ENCODE measurements around the gene YTHDF1.
A peak's percentile ranks its signal among the peaks of the same experiment; 100 is the strongest.

The YTHDF1 gene

DNA sequence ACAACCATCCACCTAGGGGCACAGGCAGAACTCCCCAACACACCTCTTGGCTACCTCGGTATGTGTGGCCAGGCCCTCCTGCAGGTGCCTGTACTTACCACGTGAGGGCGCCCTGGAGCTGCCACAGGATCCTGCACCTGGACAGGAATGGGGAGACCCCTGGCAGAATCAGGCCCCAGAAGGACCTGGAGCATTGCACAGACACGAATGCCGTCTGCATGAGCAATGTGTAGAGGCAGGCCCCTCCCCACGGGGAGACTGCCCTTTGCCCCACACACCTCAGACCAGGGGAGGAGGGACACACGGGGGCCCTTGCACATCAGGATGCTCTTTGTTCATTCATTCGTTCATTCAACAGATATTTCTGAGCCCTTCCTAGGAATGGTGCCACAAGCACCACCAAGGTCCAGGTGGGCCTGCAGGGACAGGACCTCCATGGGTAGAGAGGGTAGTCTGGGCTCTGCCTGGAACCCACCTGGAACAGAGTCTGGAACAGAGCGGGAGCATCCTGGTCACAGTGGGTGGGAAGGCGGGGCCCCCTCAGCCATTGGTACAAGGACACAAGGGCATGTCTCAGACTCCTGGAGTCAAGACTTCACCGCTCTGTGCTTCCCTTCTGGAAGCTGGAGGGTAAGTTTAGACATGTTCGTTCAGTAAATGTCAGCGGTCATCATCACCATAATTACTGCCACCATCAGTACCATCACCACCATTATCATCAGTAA lies 32.3 kb downstream of the YTHDF1 start:
- no peaks in the 10 kb centered on the region for H3K9me3 ChIP-seq (ENCODE audit: control insufficient read depth in 2 of 2, low read length in 2 of 2)
- H3K27me3 ChIP-seq (ENCODE audit: control insufficient read depth in 1 of 2, insufficient read depth in 2 of 2, low read length in 2 of 2), result peaks cover 24 to 29% of the 10 kb centered on the region in 2 donors
- H3K9ac ChIP-seq (ENCODE audit: low read length in 2 of 2), result no peak overlapping the region
- peaks cover 13% of the 10 kb centered on the region for H3K4me1 ChIP-seq (ENCODE audit: control insufficient read depth, insufficient read depth, low read length)
- no peak overlapping the region for H3K4me3 ChIP-seq (ENCODE audit: low read length in 2 of 2)
- no peak overlapping the region for H3K27ac ChIP-seq (ENCODE audit: low read length)
- no peaks in the 10 kb centered on the region for H3K36me3 ChIP-seq (ENCODE audit: control insufficient read depth in 2 of 2, insufficient read depth in 2 of 2, low read length in 2 of 2)

DNA sequence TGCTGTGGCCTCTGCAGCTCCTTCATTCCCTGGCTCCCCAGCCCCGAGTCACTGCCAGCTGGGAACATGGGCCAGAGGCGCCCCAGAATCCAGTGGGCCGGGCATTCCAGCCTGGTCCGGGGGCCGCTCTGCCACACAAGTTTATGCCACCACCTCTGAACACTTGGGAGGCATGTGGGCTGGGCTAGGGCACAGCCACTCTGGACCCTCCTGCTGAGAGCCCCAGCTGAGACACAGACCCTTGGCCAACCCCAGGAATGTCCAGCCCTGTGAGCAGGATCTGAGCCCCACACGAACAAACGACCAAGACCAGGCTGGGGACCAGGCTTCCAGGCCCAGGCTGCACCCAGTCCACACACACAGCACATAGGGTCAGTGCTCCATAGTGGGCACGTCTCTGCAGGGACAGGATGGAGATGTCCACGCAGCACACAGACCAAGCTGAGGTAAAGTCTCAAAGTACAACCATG lies 33.0 kb downstream of the YTHDF1 start:
- peaks cover 24 to 35% of the 10 kb centered on the region in 2 donors for H3K27me3 ChIP-seq (ENCODE audit: control insufficient read depth in 1 of 2, insufficient read depth in 2 of 2, low read length in 2 of 2)
- no peaks in the 10 kb centered on the region for H3K36me3 ChIP-seq (ENCODE audit: control insufficient read depth in 2 of 2, insufficient read depth in 2 of 2, low read length in 2 of 2)
- H3K4me1 ChIP-seq (ENCODE audit: control insufficient read depth, insufficient read depth, low read length), result peaks cover 19% of the 10 kb centered on the region

GRCh38 chr20:63182425-63182824 lies 33.5 kb downstream of the YTHDF1 start:
- H3K9ac ChIP-seq (ENCODE audit: low read length in 2 of 2), result no peak overlapping the region
- H3K27ac ChIP-seq (ENCODE audit: low read length), result no peak overlapping the region
- no peaks in the 10 kb centered on the region for H3K36me3 ChIP-seq (ENCODE audit: control insufficient read depth in 2 of 2, insufficient read depth in 2 of 2, low read length in 2 of 2)
- no peak overlapping the region for H3K4me3 ChIP-seq (ENCODE audit: low read length in 2 of 2)
- no peaks in the 10 kb centered on the region for H3K9me3 ChIP-seq (ENCODE audit: control insufficient read depth in 2 of 2, low read length in 2 of 2)
- H3K27me3 ChIP-seq (ENCODE audit: control insufficient read depth in 1 of 2, insufficient read depth in 2 of 2, low read length in 2 of 2), result peaks cover 24 to 40% of the 10 kb centered on the region in 2 donors
- H3K4me1 ChIP-seq (ENCODE audit: control insufficient read depth, insufficient read depth, low read length), result peaks cover 24% of the 10 kb centered on the region

More for the DNA sequence above, 33.0 kb downstream of the YTHDF1 start:
- no peak overlapping the region for H3K9ac ChIP-seq (ENCODE audit: low read length in 2 of 2)
- no peaks in the 10 kb centered on the region for H3K9me3 ChIP-seq (ENCODE audit: control insufficient read depth in 2 of 2, low read length in 2 of 2)
- H3K27ac ChIP-seq (ENCODE audit: low read length), result no peak overlapping the region
- no peak overlapping the region for H3K4me3 ChIP-seq (ENCODE audit: low read length in 2 of 2)

DNA sequence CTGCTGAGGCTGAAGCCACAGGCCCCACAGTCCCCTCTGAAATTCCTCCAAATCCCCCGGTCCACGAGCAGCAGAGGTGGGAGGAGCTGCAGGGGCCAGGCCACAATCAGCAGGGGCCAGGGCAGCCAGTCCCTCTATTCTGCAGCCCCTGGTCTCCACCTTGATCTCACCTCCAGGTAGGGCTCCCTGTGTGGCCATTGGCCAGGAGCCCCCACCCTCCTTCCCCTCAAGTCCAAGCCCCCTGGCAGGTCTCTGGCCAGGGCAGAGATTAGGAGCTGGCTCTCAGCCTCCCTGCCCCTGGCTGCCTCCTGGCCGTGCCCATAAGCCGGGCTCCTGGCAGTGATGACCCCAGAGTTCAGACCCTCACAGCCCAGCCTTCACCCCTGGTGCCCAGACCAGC lies 34.7 kb downstream of the YTHDF1 start:
- H3K27me3 ChIP-seq (ENCODE audit: control insufficient read depth in 1 of 2, insufficient read depth in 2 of 2, low read length in 2 of 2), result peaks cover 31 to 52% of the 10 kb centered on the region in 2 donors
- no peaks in the 10 kb centered on the region for H3K36me3 ChIP-seq (ENCODE audit: control insufficient read depth in 2 of 2, insufficient read depth in 2 of 2, low read length in 2 of 2)
- H3K27ac ChIP-seq (ENCODE audit: low read length), result no peak overlapping the region
- H3K4me3 ChIP-seq (ENCODE audit: low read length in 2 of 2), result no peak overlapping the region
- H3K4me1 ChIP-seq (ENCODE audit: control insufficient read depth, insufficient read depth, low read length), result peaks cover 31% of the 10 kb centered on the region
- no peak overlapping the region for H3K9ac ChIP-seq (ENCODE audit: low read length in 2 of 2)
- no peaks in the 10 kb centered on the region for H3K9me3 ChIP-seq (ENCODE audit: control insufficient read depth in 2 of 2, low read length in 2 of 2)

GRCh38 chr20:63180569-63181185 lies 35.3 kb downstream of the YTHDF1 start:
- Histone ChIP-seq H3K36me3 (ENCODE audit: control insufficient read depth in 2 of 2, insufficient read depth in 2 of 2, low read length in 2 of 2) (no peaks in the 10 kb centered on the region), H3K4me3 (ENCODE audit: low read length in 2 of 2) (no peak overlapping the region), H3K9me3 (ENCODE audit: control insufficient read depth in 2 of 2, low read length in 2 of 2) (no peaks in the 10 kb centered on the region), H3K4me1 (ENCODE audit: control insufficient read depth, insufficient read depth, low read length) (peaks cover 31% of the 10 kb centered on the region), H3K9ac (ENCODE audit: low read length in 2 of 2) (no peak overlapping the region), H3K27me3 (ENCODE audit: control insufficient read depth in 1 of 2, insufficient read depth in 2 of 2, low read length in 2 of 2) (peaks cover 35 to 58% of the 10 kb centered on the region in 2 donors), H3K27ac (ENCODE audit: low read length) (no peak overlapping the region)

- Histone ChIP-seq H3K4me1 (ENCODE audit: control insufficient read depth, insufficient read depth, low read length) (peaks cover 31% of the 10 kb centered on the region), H3K9ac (ENCODE audit: low read length in 2 of 2) (no peak overlapping the region), H3K27ac (ENCODE audit: low read length) (no peak overlapping the region), H3K9me3 (ENCODE audit: control insufficient read depth in 2 of 2, low read length in 2 of 2) (no peaks in the 10 kb centered on the region), H3K27me3 (ENCODE audit: control insufficient read depth in 1 of 2, insufficient read depth in 2 of 2, low read length in 2 of 2) (peaks cover 38 to 65% of the 10 kb centered on the region in 2 donors), H3K4me3 (ENCODE audit: low read length in 2 of 2) (no peak overlapping the region), H3K36me3 (ENCODE audit: control insufficient read depth in 2 of 2, insufficient read depth in 2 of 2, low read length in 2 of 2) (no peaks in the 10 kb centered on the region)
Measured at GRCh38 chr20:63179687-63180568, 36.0 kb downstream of the YTHDF1 start.

DNA sequence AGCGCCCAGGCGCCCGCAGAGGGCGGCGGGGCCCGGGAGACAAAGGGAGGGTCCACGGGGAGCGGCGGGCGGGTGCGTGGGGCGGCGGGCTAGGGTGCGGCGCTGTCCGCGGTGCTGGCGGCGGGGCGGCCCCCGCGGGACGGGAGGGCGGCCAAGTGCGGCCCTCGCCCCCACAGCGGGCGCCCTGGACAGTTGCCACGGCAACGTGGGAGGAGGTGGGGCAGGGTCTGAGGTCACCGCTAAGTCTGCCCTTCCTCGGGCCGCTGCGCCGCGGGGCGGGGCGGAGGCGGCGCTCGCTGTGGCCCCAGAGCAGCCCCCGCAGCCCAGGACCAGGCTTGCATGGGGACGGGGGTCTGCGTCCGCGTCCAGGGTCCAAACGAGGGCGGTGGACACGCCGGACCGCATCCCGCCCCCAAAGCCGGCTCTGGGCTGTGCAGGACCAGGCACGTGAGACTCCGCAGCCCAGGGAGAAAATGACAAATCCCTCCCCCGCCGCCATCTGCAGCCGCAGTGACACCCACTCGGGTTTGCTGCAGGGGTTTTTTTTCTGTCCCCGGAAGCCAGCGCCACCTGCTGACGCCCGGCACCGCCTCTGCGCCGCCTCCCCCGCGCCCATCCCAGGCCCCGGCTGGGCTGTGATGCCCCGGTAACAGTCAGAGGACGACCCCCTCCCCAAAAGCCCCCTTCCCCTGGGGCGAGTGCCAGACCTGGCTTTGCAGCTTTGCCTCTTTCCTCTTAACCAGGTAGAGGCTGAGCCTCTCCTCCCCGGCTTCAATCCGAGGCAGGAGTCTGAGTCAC lies 36.8 kb downstream of the YTHDF1 start:
- peak overlapping the region in 1 of 2 donors; percentile 44 for H3K4me3 ChIP-seq (ENCODE audit: low read length in 2 of 2)
- no peak overlapping the region for H3K9ac ChIP-seq (ENCODE audit: low read length in 2 of 2)
- no peaks in the 10 kb centered on the region for H3K36me3 ChIP-seq (ENCODE audit: control insufficient read depth in 2 of 2, insufficient read depth in 2 of 2, low read length in 2 of 2)
- H3K27ac ChIP-seq (ENCODE audit: low read length), result no peak overlapping the region
- no peaks in the 10 kb centered on the region for H3K9me3 ChIP-seq (ENCODE audit: control insufficient read depth in 2 of 2, low read length in 2 of 2)
- peaks cover 44 to 74% of the 10 kb centered on the region in 2 donors for H3K27me3 ChIP-seq (ENCODE audit: control insufficient read depth in 1 of 2, insufficient read depth in 2 of 2, low read length in 2 of 2)
- peaks cover 31% of the 10 kb centered on the region for H3K4me1 ChIP-seq (ENCODE audit: control insufficient read depth, insufficient read depth, low read length)

DNA sequence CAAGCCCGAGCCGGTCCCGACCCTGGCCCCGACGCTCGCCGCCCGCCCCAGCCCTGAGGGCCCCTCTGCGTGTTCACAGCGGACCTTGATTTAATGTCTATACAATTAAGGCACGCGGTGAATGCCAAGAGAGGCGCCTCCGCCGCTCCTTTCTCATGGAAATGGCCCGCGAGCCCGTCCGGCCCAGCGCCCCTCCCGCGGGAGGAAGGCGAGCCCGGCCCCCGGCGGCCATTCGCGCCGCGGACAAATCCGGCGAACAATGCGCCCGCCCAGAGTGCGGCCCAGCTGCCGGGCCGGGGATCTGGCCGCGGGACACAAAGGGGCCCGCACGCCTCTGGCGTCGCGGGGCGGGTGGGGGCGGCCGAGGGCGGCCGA lies 37.5 kb downstream of the YTHDF1 start:
- no peaks in the 10 kb centered on the region for H3K9me3 ChIP-seq (ENCODE audit: control insufficient read depth in 2 of 2, low read length in 2 of 2)
- H3K36me3 ChIP-seq (ENCODE audit: control insufficient read depth in 2 of 2, insufficient read depth in 2 of 2, low read length in 2 of 2), result no peaks in the 10 kb centered on the region
- no peak overlapping the region for H3K27ac ChIP-seq (ENCODE audit: low read length)
- no peak overlapping the region for H3K9ac ChIP-seq (ENCODE audit: low read length in 2 of 2)
- H3K4me3 ChIP-seq (ENCODE audit: low read length in 2 of 2), result peak overlapping the region in 1 of 2 donors; percentile 22
- H3K27me3 ChIP-seq (ENCODE audit: control insufficient read depth in 1 of 2, insufficient read depth in 2 of 2, low read length in 2 of 2), result peaks cover 47 to 80% of the 10 kb centered on the region in 2 donors
- peaks cover 31% of the 10 kb centered on the region for H3K4me1 ChIP-seq (ENCODE audit: control insufficient read depth, insufficient read depth, low read length)

DNA sequence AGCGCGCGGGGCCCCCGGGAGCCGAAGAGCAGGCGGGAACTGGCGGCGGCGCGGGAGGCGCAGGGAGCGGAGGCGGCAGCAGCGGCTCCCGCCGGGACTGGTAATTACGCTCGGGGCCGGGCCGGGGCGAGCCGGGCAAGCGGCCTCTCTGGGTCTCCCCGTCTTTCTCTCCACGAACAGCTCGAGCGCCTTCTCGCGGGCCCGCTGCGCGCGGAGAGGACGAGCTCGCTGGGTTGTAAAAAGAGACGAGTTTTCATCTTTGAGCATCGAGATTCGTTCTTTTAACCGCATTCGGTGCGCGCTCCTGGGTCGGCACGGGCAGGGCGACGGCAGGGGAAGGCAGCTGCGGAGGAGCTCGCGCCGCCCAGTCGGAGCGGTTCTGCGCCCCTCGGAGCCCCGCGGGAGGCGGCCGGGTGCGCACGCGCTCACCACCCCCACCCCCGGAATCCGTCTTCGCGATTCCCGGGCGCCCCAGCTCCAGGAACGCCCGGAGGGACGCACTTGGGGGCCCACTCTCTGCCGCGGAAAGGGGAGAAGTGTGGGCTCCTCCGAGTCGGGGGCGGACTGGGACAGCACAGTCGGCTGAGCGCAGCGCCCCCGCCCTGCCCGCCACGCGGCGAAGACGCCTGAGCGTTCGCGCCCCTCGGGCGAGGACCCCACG lies 38.0 kb downstream of the YTHDF1 start:
- Histone ChIP-seq H3K27ac (ENCODE audit: low read length) (no peak overlapping the region), H3K4me1 (ENCODE audit: control insufficient read depth, insufficient read depth, low read length) (peaks cover 31% of the 10 kb centered on the region), H3K9me3 (ENCODE audit: control insufficient read depth in 2 of 2, low read length in 2 of 2) (no peaks in the 10 kb centered on the region), H3K36me3 (ENCODE audit: control insufficient read depth in 2 of 2, insufficient read depth in 2 of 2, low read length in 2 of 2) (no peaks in the 10 kb centered on the region), H3K9ac (ENCODE audit: low read length in 2 of 2) (no peak overlapping the region), H3K27me3 (ENCODE audit: control insufficient read depth in 1 of 2, insufficient read depth in 2 of 2, low read length in 2 of 2) (peaks cover 45 to 81% of the 10 kb centered on the region in 2 donors), H3K4me3 (ENCODE audit: low read length in 2 of 2) (peak overlapping the region in 1 of 2 donors; percentile 22)

Measured in stomach smooth muscle (tissue), 2 donors.